CD4-positive, alpha-beta T cell treated with Interferon alpha-2 for 1 hour (primary cell): ENCODE results near the gene USP40.

ENCODE experiments used
- DNase-seq, 2 donors: peaks; one replicate each; pipeline ENCODE4 v3.0.0-alpha.2; 2020 to 2022

USP40 gene

GRCh38 chr2:233556881-233557736 is 9.5 kb downstream of the USP40 start:
- DNase-seq = no peak

- no peak for DNase-seq
Measured at GRCh38 chr2:233553366-233553765, 13.2 kb downstream of the USP40 start.

GRCh38 chr2:233551491-233551890 is 15.1 kb downstream of the USP40 start:
- DNase-seq = no peak

GRCh38 chr2:233546774-233547173 is 19.8 kb downstream of the USP40 start:
- no peak for DNase-seq

- no peak for DNase-seq
Measured at GRCh38 chr2:233546101-233546500, 20.5 kb downstream of the USP40 start.

GRCh38 chr2:233544200-233544610 is 22.4 kb downstream of the USP40 start:
- DNase-seq = no peak

GRCh38 chr2:233542507-233542906 is 24.1 kb downstream of the USP40 start:
- no peak for DNase-seq

GRCh38 chr2:233538741-233539140 is 27.8 kb downstream of the USP40 start:
- no peak for DNase-seq

GRCh38 chr2:233535271-233535670 is 31.3 kb downstream of the USP40 start:
- no peak for DNase-seq

GRCh38 chr2:233532971-233533370 is 33.6 kb downstream of the USP40 start:
- no peak for DNase-seq

GRCh38 chr2:233531955-233532354 is 34.6 kb downstream of the USP40 start:
- no peak for DNase-seq

GRCh38 chr2:233530381-233530780 is 36.2 kb downstream of the USP40 start:
- DNase-seq = no peak

GRCh38 chr2:233528182-233528581 is 38.4 kb downstream of the USP40 start:
- no peak for DNase-seq

- no peak for DNase-seq
Measured at GRCh38 chr2:233525791-233526190, 40.8 kb downstream of the USP40 start.

GRCh38 chr2:233519787-233520611 is 46.6 kb downstream of the USP40 start:
- DNase-seq = no peak

- no peak for DNase-seq
Measured at GRCh38 chr2:233513953-233514655, 52.5 kb downstream of the USP40 start.

- no peak for DNase-seq
Measured at GRCh38 chr2:233503947-233504637, 62.5 kb downstream of the USP40 start.

- no peak for DNase-seq
Measured at GRCh38 chr2:233503481-233503880, 63.1 kb downstream of the USP40 start.

- DNase-seq = no peak
Measured at GRCh38 chr2:233501198-233502076, 65.1 kb downstream of the USP40 start.

- DNase-seq = no peak
Measured at GRCh38 chr2:233499928-233500327, 66.7 kb downstream of the USP40 start.

- no peak for DNase-seq
Measured at GRCh38 chr2:233498126-233498525, 68.5 kb downstream of the USP40 start.

GRCh38 chr2:233497692-233498091 is 68.9 kb downstream of the USP40 start:
- DNase-seq = no peak
